22Rv1 (cell line): Measurements from ENCODE around the gene BNC2.

ENCODE experiments used
- CTCF ChIP-seq: fragments of 450-650 bp; IDR thresholded peaks from 2 replicates; pipeline ENCODE4 v1.5.1; 2017; ENCODE audit warnings: mild to moderate bottlenecking
- ZFX ChIP-seq: fragments of 450-650 bp; IDR thresholded peaks from 2 replicates; pipeline ENCODE4 v1.6.1; 2017; ENCODE audit warnings: antibody characterized with exemption, borderline replicate concordance

DNA sequence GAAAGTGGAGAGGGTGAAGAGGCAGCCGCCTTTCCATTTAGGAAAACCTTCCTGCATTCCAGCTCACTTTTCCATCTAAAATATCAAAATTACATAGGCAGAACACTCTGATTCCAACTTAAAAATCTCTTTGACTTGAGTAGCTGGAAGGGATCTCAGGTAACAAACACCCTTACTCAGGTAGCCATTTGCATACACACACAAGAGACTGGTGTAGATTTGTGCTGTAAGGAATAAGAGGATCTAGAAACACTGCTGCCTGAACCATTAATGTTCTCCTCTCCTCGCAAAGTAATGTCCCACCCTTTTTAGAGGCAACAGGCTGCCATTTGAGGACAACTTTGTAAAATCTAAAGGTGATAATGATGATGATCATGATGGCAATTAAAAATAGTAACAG is 53.5 kb downstream of the BNC2 start:
- no peak for TF ChIP-seq CTCF
- TF ChIP-seq ZFX = no peak
